ENCODE results near the gene LCN10. TPM values are rescaled to one million over a fixed set of nuclear protein-coding genes. Genes with fewer than 3 reads are reported as not detected.
"Not testable (repeated sequence)": the region's sequence is repeated elsewhere in the genome, so short reads cannot be mapped to it uniquely, and the experiment has no call there.

The LCN10 gene
- total RNA-seq, 4 donors from 2014 or later, result 3.9 to 16.5 (median 9.9) TPM

- Histone ChIP-seq H3K4me3 (peak overlapping the region in 1 of 2 donors; percentile 65), H3K9me3 (no peaks in the 10 kb centered on the region), H3K27ac (peak overlapping the region in 3 of 4 donors; percentile 42 to 80 (median 79)), H3K27me3 (peaks cover 51% of the 10 kb centered on the region), H3K4me1 (peaks cover 0 to 35% (median 15%) of the 10 kb centered on the region in 3 donors), H3K36me3 (no peaks in the 10 kb centered on the region)
- TF ChIP-seq POLR2AphosphoS5 (IDR thresholded peaks at IDR 0.05) (peak; percentile 21), POLR2A (IDR thresholded peaks at IDR 0.05) (no peak)
- ATAC-seq, result peak; percentile 41
- WGBS, 2 donors (ENCODE audit: low coverage in 1 of 2), result 55 to 70% methylated on average over 2 to 6 of the region's 17 CpGs
These were observed 28.4 kb downstream of the LCN10 start for GRCh38 chr9:136714096-136714892.

GRCh38 chr9:136713550-136713949 is 29.2 kb downstream of the LCN10 start:
- Histone ChIP-seq H3K4me1 (peaks cover 0 to 28% (median 14%) of the 10 kb centered on the region in 3 donors), H3K27me3 (peaks cover 51% of the 10 kb centered on the region), H3K4me3 (peak overlapping the region in 1 of 2 donors; percentile 65), H3K27ac (peak overlapping the region in 3 of 4 donors; percentile 42 to 80 (median 79)), H3K36me3 (no peaks in the 10 kb centered on the region), H3K9me3 (no peaks in the 10 kb centered on the region)
- TF ChIP-seq POLR2AphosphoS5 (IDR thresholded peaks at IDR 0.05) (no peak), CTCF (IDR thresholded peaks at IDR 0.05) (no peak), POLR2A (IDR thresholded peaks at IDR 0.05) (no peak), EP300 (IDR thresholded peaks at IDR 0.05) (no peak)
- ATAC-seq, result no peak
- no CpG with 5 or more reads among the region's 8 CpGs for WGBS, 2 donors (ENCODE audit: low coverage in 1 of 2)

GRCh38 chr9:136712690-136713544 is 29.8 kb downstream of the LCN10 start:
- Histone ChIP-seq H3K4me1 (peaks cover 0 to 28% (median 14%) of the 10 kb centered on the region in 3 donors), H3K36me3 (no peaks in the 10 kb centered on the region), H3K27ac (peak overlapping the region in 3 of 4 donors; percentile 42 to 80 (median 79)), H3K4me3 (peak overlapping the region; percentile 60 to 65), H3K27me3 (peaks cover 51% of the 10 kb centered on the region), H3K9me3 (no peaks in the 10 kb centered on the region)
- WGBS, 2 donors (ENCODE audit: low coverage in 1 of 2), result 0% methylated on average over 6 of the region's 56 CpGs; no CpG with 5 or more reads in 1 of the 2 donors
- TF ChIP-seq POLR2A (IDR thresholded peaks at IDR 0.05) (no peak), EP300 (IDR thresholded peaks at IDR 0.05) (no peak), POLR2AphosphoS5 (IDR thresholded peaks at IDR 0.05) (no peak), CTCF (IDR thresholded peaks at IDR 0.05) (no peak)
- ATAC-seq, result no peak

GRCh38 chr9:136711751-136712689 is 30.7 kb downstream of the LCN10 start, which contains the start of gene DIPK1B:
TSS of gene DIPK1B (plus strand) at chr9:136712572. CDS start at chr9:136712666, 94 bp downstream.
- no peak for TF ChIP-seq EP300 (IDR thresholded peaks at IDR 0.05)
- no peak for TF ChIP-seq POLR2A (IDR thresholded peaks at IDR 0.05)
- TF ChIP-seq POLR2AphosphoS5 (IDR thresholded peaks at IDR 0.05), result no peak
- TF ChIP-seq CTCF (IDR thresholded peaks at IDR 0.05), result no peak
- Histone ChIP-seq H3K4me1 (peaks cover 0 to 28% (median 14%) of the 10 kb centered on the region in 3 donors), H3K27me3 (peaks cover 44% of the 10 kb centered on the region), H3K9me3 (no peaks in the 10 kb centered on the region), H3K36me3 (no peaks in the 10 kb centered on the region), H3K4me3 (peak within 1 kb of the TSS; percentile 60 to 65), H3K27ac (peak within 1 kb of the TSS in 3 of 4 donors; percentile 51 to 80 (median 79))
- no peak for ATAC-seq
- WGBS, 2 donors (ENCODE audit: low coverage in 1 of 2), result 8 to 27% methylated on average over 4 to 5 of the region's 119 CpGs

GRCh38 chr9:136711219-136711648 is 31.5 kb downstream of the LCN10 start:
- H3K4me3 ChIP-seq, H3K9me3 ChIP-seq, H3K27ac ChIP-seq, H3K36me3 ChIP-seq, ATAC-seq: not testable (repeated sequence)
- H3K27me3 ChIP-seq, result peaks cover 44% of the 10 kb centered on the region
- WGBS, 2 donors (ENCODE audit: low coverage in 1 of 2), result 30 to 49% methylated on average over 3 to 4 of the region's 4 CpGs
- H3K4me1 ChIP-seq, result peaks cover 0 to 28% (median 14%) of the 10 kb centered on the region in 3 donors
